K562 (cell line): ENCODE measurements around the gene ZDHHC5. TPM values are rescaled to one million over a fixed set of nuclear protein-coding genes. Genes with fewer than 3 reads are reported as not detected.

Source experiments
- ATAC-seq: fragments of 200-7000 bp; cut with Tn5 transposase; 3 replicates; pipeline ENCODE4 v1.9.1; 2020; ENCODE audit warnings: moderate library complexity
- BruUV-seq: library from RNA; stranded (reverse); fragments of 400-500 nt; replicated peaks from 2 replicates; lab custom pipeline; 2021; lab: Mats Ljungman, UMichigan
- CTCF ChIA-PET: fragments of 300-600 bp; formaldehyde crosslinking; extraction: SDS; loops from one replicate; lab custom pipeline; 2021; ENCODE audit warnings: low intra/inter-chr PET ratio; lab: Yijun Ruan, JAX
- POLR2A ChIA-PET: fragments of 300-600, 350-650 bp; sonication (Branson Sonifier 250); formaldehyde crosslinking; extraction: SDS; loops from one replicate; lab custom pipeline; 2021; ENCODE audit warnings: antibody characterized with exemption, inconsistent platforms; lab: Yijun Ruan, JAX
- DNase-seq, 4 experiments: peaks; one replicate each; pipeline versions ENCODE4 v3.0.0 to v3.0.0-alpha.2; 2011 to 2018; ENCODE audit warnings: low spot score in 3 of 4, mixed read lengths in 3 of 4; ENCODE audit errors: extremely low read depth in 1 of 4
- FAIRE-seq: peaks from 2 replicates; lab custom pipeline; 2011; peaks lifted over from hg19 to GRCh38; lab: Jason Lieb, UNC
- H2AFZ ChIP-seq: 2 replicates; pipeline ENCODE4 v1.6.0; 2011; ENCODE audit warnings: low read depth, low read length, control low read depth, inconsistent platforms
- H3K27ac ChIP-seq: fragments of 200-600 bp; 3 replicates; pipeline ENCODE4 v1.8.0; 2011; ENCODE audit warnings: low read depth, mild to moderate bottlenecking, control low read depth, inconsistent platforms, low read length, moderate library complexity, mixed read lengths; ENCODE audit errors: extremely low read depth
- H3K27me3 ChIP-seq, 2 experiments: fragments of 300-600 bp in 1 of 2; 2 replicates in 1 of 2; 3 replicates in 1 of 2; pipeline versions ENCODE4 v1.6.0 to v1.8.0; 2011; ENCODE audit warnings: inconsistent platforms in 2 of 2, low read length in 2 of 2, mild to moderate bottlenecking in 1 of 2, mixed read lengths in 1 of 2, moderate library complexity in 1 of 2; ENCODE audit not compliant: control insufficient read depth in 2 of 2, insufficient read depth in 2 of 2
- H3K36me3 ChIP-seq: fragments of 300-600 bp; 3 replicates; pipeline ENCODE4 v1.8.0; 2011; ENCODE audit warnings: mild to moderate bottlenecking, low read length, inconsistent platforms; ENCODE audit not compliant: control insufficient read depth, insufficient read depth
- H3K4me1 ChIP-seq, 2 experiments: fragments of 200-600 bp in 1 of 2; replicated peaks in 1 of 2; 2 replicates in 1 of 2; 3 replicates in 1 of 2; pipeline versions ENCODE4 v1.5.1 to v1.8.0; 2011; ENCODE audit warnings: inconsistent platforms in 2 of 2, low read length in 2 of 2, mild to moderate bottlenecking in 1 of 2, mixed read lengths in 1 of 2, moderate library complexity in 1 of 2; ENCODE audit not compliant: control insufficient read depth in 2 of 2, insufficient read depth in 2 of 2
- H3K4me2 ChIP-seq: 2 replicates; pipeline ENCODE4 v1.6.1; 2011; ENCODE audit warnings: low read length, control low read depth, inconsistent platforms, mixed read lengths; ENCODE audit not compliant: insufficient read depth
- H3K4me3 ChIP-seq: fragments of 200-600 bp; sonication (generic), shearing (Covaris generic); 2 replicates; pipeline ENCODE4 v1.5.1; 2016; ENCODE audit warnings: control low read depth, inconsistent platforms
- H3K79me2 ChIP-seq: fragments of 200-600 bp; 3 replicates; pipeline ENCODE4 v1.8.0; 2011; ENCODE audit warnings: low read length, inconsistent platforms; ENCODE audit not compliant: control insufficient read depth, insufficient read depth
- H3K9ac ChIP-seq, 2 experiments: 2 replicates each; pipeline versions ENCODE4 v1.6.0 to v1.6.1; 2011; ENCODE audit warnings: low read depth in 2 of 2, low read length in 2 of 2, control low read depth in 1 of 2, inconsistent platforms in 1 of 2, mild to moderate bottlenecking in 1 of 2, mixed read lengths in 1 of 2; ENCODE audit not compliant: insufficient read depth in 1 of 2
- H3K9me1 ChIP-seq: one replicate; pipeline ENCODE4 v1.6.0; 2011; ENCODE audit warnings: inconsistent platforms, mild to moderate bottlenecking, low read length, moderate library complexity; ENCODE audit not compliant: control insufficient read depth, insufficient read depth
- H3K9me3 ChIP-seq: replicated peaks from 2 replicates; pipeline ENCODE4 v1.5.1; 2011; ENCODE audit warnings: low read depth, low read length, inconsistent platforms; ENCODE audit not compliant: control insufficient read depth, insufficient read depth
- H4K20me1 ChIP-seq: replicated peaks from 2 replicates; pipeline ENCODE4 v1.6.1; 2011; ENCODE audit warnings: low read length, inconsistent platforms, mixed read lengths; ENCODE audit not compliant: control insufficient read depth, insufficient read depth
- ARID3B ChIP-seq: fragments of 250-450 bp; sonication (Bioruptor Pico); IDR thresholded peaks from 2 replicates; pipeline ENCODE4 v1.4.0; 2020; ENCODE audit warnings: borderline replicate concordance
- CGGBP1 ChIP-seq: fragments of 250-450 bp; sonication (Bioruptor Pico); IDR thresholded peaks from 2 replicates; pipeline ENCODE4 v1.9.0; 2021; ENCODE audit warnings: mild to moderate bottlenecking
- CTBP1 ChIP-seq: fragments of 450-650 bp; IDR thresholded peaks from 2 replicates; pipeline ENCODE4 v1.6.1; 2016; ENCODE audit warnings: borderline replicate concordance
- DMBX1 ChIP-seq: fragments of 250-450 bp; sonication (Bioruptor Pico); IDR thresholded peaks from 2 replicates; pipeline ENCODE4 v1.8.0; 2022; ENCODE audit warnings: inconsistent platforms, mild to moderate bottlenecking, moderate library complexity, borderline replicate concordance
- KLF1 ChIP-seq: fragments of 450-650 bp; IDR thresholded peaks from 2 replicates; pipeline ENCODE4 v1.6.1; 2016; ENCODE audit warnings: missing genetic modification characterization, missing compliant biosample characterization
- POLR2AphosphoS2 ChIP-seq: IDR thresholded peaks from 2 replicates; pipeline ENCODE4 v1.6.1; 2012; ENCODE audit warnings: low read length, improper control_type of control experiment
- TRIM28 ChIP-seq: fragments of 450-650 bp; IDR thresholded peaks from 2 replicates; pipeline ENCODE4 v1.6.1; 2017
- YY1 ChIP-seq, 3 experiments: IDR thresholded peaks; 2 replicates each; pipeline ENCODE4 v1.6.1; 2011; ENCODE audit warnings: low read length in 2 of 3, mild to moderate bottlenecking in 2 of 3, moderate library complexity in 2 of 3, borderline replicate concordance in 1 of 3, control low read depth in 1 of 3, low read depth in 1 of 3; ENCODE audit not compliant: insufficient read depth in 3 of 3, insufficient replicate concordance in 2 of 3, control insufficient read depth in 1 of 3, insufficient read length in 1 of 3; ENCODE audit errors: extremely low read depth in 1 of 3
- WGBS: fragments of 100-300 bp; shearing (Covaris generic); methylation state at CpG from one replicate; pipeline ENCODE4 v1.1.6; 2016; ENCODE audit warnings: low coverage, mixed read lengths; ENCODE audit not compliant: insufficient coverage; ENCODE audit errors: missing lambda C conversion rate; 5-methylcytosine and 5-hydroxymethylcytosine counted together
- in situ Hi-C: fragments of 300-500 bp; cut with MboI; formaldehyde crosslinking; loops from 4 replicates; pipeline ENCODE4 v1.15.0; 2018; ENCODE audit warnings: inconsistent platforms, mixed read lengths
- intact Hi-C: fragments of 100-400 bp; cut with micrococcal nuclease; formaldehyde crosslinking; loops from 2 replicates; pipeline ENCODE4 v1.14.2; 2022
- polyA plus RNA-seq, 8 experiments: library from polyadenylated mRNA; depleted of rRNA in 4 of 8; stranded (reverse) in 5 of 8; unstranded in 3 of 8; fragments of >200 nt; fragmentation: Nextera tagmentation in 2 of 8; fragmentation: Illumina TruSeq in 1 of 8; extraction: Ambion mirVana in 2 of 8; extraction: Trizol in 1 of 8; gene quantifications; 2 replicates each; pipeline versions ENCODE4 v1.2.1 to v1.2.3, GENCODE V29; 2011 to 2014; ENCODE audit warnings: inconsistent platforms in 1 of 8, missing spikeins in 1 of 8
- total RNA-seq, 7 experiments: library from RNA; depleted of rRNA in 6 of 7; stranded (reverse); fragments of >200 nt in 6 of 7; fragmentation: Illumina TruSeq in 2 of 7; extraction: Trizol in 2 of 7; gene quantifications; 2 replicates each; pipeline versions ENCODE4 v1.2.1 to v1.2.3, GENCODE V29; 2011 to 2021; ENCODE audit warnings: low replicate concordance in 1 of 7

The ZDHHC5 gene
- total and polyA plus RNA-seq, 9 of the 15 experiments (the other 6 are each of a cell fraction or from before 2014, with no cell fraction given) = 3.8 to 64.2 (median 35.9) TPM

GRCh38 chr11:57744357-57744756, 76.4 kb downstream of the ZDHHC5 start:
- Histone ChIP-seq H3K9me3 (no peaks in the 10 kb centered on the region), H3K27ac (no peak overlapping the region), H3K4me3 (no peak overlapping the region), H3K9ac (peak overlapping the region in 1 of 2 experiments; percentile 31; a peak in 1 of 4 replicates), H3K79me2 (peaks cover 24% of the 10 kb centered on the region), H4K20me1 (no peaks in the 10 kb centered on the region)
- intact Hi-C loops = no loop called here
- ATAC-seq = no peak
- no peak for TF ChIP-seq ARID3B
- peak; percentile 27; the same call in 1 of the 2 replicates for TF ChIP-seq POLR2AphosphoS2
- TF ChIP-seq, all 486 proteins: peak for 1
- no peak overlapping the region for H2AFZ ChIP-seq
- ChIA-PET CTCF (no interaction called here), POLR2A (interaction anchor here (0.5 to 1.2 kb wide), 7 partner anchors 12 to 69 kb away, joined by 3 to 6 read pairs (median 4); no protein-coding TSS in a partner anchor)
- peaks cover 10 to 11% of the 10 kb centered on the region in 2 experiments; a peak in 4 of 5 replicates for H3K4me1 ChIP-seq
- in situ Hi-C loops = no loop called here
- H3K9me1 ChIP-seq = no peaks in the 10 kb centered on the region
- BruUV-seq = no TSS peak
- H3K36me3 ChIP-seq = peaks cover 62% of the 10 kb centered on the region
- WGBS = 86% methylated on average over 2 of the region's 2 CpGs
- FAIRE-seq (no peak), DNase-seq (no peak)
- no peak overlapping the region for H3K4me2 ChIP-seq
- no peaks in the 10 kb centered on the region for H3K27me3 ChIP-seq

GRCh38 chr11:57745206-57745605, 77.3 kb downstream of the ZDHHC5 start:
- Histone ChIP-seq H3K79me2 (peaks cover 24% of the 10 kb centered on the region), H3K27ac (no peak overlapping the region), H3K9me1 (no peaks in the 10 kb centered on the region), H4K20me1 (no peaks in the 10 kb centered on the region), H2AFZ (no peak overlapping the region), H3K9ac (no peak overlapping the region), H3K9me3 (no peaks in the 10 kb centered on the region), H3K4me3 (no peak overlapping the region), H3K4me1 (peaks cover 7 to 10% of the 10 kb centered on the region in 2 experiments; a peak in 4 of 5 replicates), H3K4me2 (no peak overlapping the region), H3K36me3 (peaks cover 53% of the 10 kb centered on the region), H3K27me3 (no peaks in the 10 kb centered on the region)
- in situ Hi-C loops (loop anchor here (5.0 kb wide), 1 partner anchor 47 kb away; no protein-coding TSS in a partner anchor), intact Hi-C loops (no loop called here)
- FAIRE-seq (no peak), ATAC-seq (no peak), DNase-seq (no peak)
- ChIA-PET POLR2A (interaction anchor here (0.6 to 2.7 kb wide), 6 partner anchors 12 to 785 kb away, joined by 4 to 13 read pairs (median 6); partner anchors contain the start of gene CTNND1), CTCF (no interaction called here)
- no TSS peak for BruUV-seq
- 93% methylated on average over 5 of the region's 5 CpGs for WGBS
- no peak for TF ChIP-seq YY1 (IDR thresholded peaks at IDR 0.05; ENCODE audit: borderline replicate concordance in 1 of 3, control insufficient read depth in 1 of 3, extremely low read depth in 1 of 3, insufficient read depth in 3 of 3, insufficient read length in 1 of 3, insufficient replicate concordance in 2 of 3, low read depth in 1 of 3, low read length in 2 of 3)
- no peak for TF ChIP-seq CGGBP1 (CRISPR knock-in tag)
- TF ChIP-seq KLF1 (tag) = no peak
- no peak for TF ChIP-seq TRIM28
- TF ChIP-seq CTBP1 = no peak
- TF ChIP-seq DMBX1 (CRISPR knock-in tag) = no peak
